Germinal center (tissue), 1 donor: Measurements from ENCODE around the gene OBSCN.

Experiments used
- DNase-seq: peaks from one replicate; pipeline ENCODE4 v3.0.0; 2012; ENCODE audit warnings: mixed read lengths, low spot score

The OBSCN gene

GRCh38 chr1:228358039-228358763 is 150.4 kb downstream of the OBSCN start:
- DNase-seq: no peak

GRCh38 chr1:228358764-228359612 is 151.1 kb downstream of the OBSCN start:
- no peak for DNase-seq

- no peak for DNase-seq
Measured at GRCh38 chr1:228359613-228360532, 152.0 kb downstream of the OBSCN start.

- no peak for DNase-seq
Measured at GRCh38 chr1:228360533-228361313, 152.9 kb downstream of the OBSCN start.

GRCh38 chr1:228361314-228362140 is 153.7 kb downstream of the OBSCN start:
- no peak for DNase-seq

GRCh38 chr1:228362141-228362883 is 154.5 kb downstream of the OBSCN start:
- DNase-seq: no peak

GRCh38 chr1:228362884-228363450 is 155.1 kb downstream of the OBSCN start:
- DNase-seq: no peak

- no peak for DNase-seq
Measured at GRCh38 chr1:228363686-228364067, 155.8 kb downstream of the OBSCN start.

- DNase-seq: no peak
Measured at GRCh38 chr1:228364068-228364705, 156.3 kb downstream of the OBSCN start.

- no peak for DNase-seq
Measured at GRCh38 chr1:228364706-228365213, 156.9 kb downstream of the OBSCN start.

- DNase-seq: no peak
Measured at GRCh38 chr1:228365271-228366061, 157.6 kb downstream of the OBSCN start.

- no peak for DNase-seq
Measured at GRCh38 chr1:228366062-228366865, 158.4 kb downstream of the OBSCN start.

- DNase-seq: no peak
Measured at GRCh38 chr1:228366866-228367741, 159.3 kb downstream of the OBSCN start.

GRCh38 chr1:228367798-228368791 is 160.3 kb downstream of the OBSCN start:
- DNase-seq: no peak
